BLaER1 treated with 17β-estradiol and CSF1 and Interleukin-3, amounts not matched to agents 10 nM and 100 nM (cell line): ENCODE results near the gene ADGRD1.

Source experiments
- H3K27ac ChIP-seq, 11 experiments: shearing (Covaris generic); formaldehyde crosslinking; 2 replicates each; pipeline ENCODE4 v1.8.1; 2022
- H3K27me3 ChIP-seq, 11 experiments: shearing (Covaris generic); formaldehyde crosslinking; 2 replicates each; pipeline ENCODE4 v1.8.1; 2022
- H3K36me3 ChIP-seq, 11 experiments: shearing (Covaris generic); formaldehyde crosslinking; 2 replicates each; pipeline ENCODE4 v1.8.1; 2022
- H3K4me1 ChIP-seq, 10 experiments: shearing (Covaris generic); formaldehyde crosslinking; 2 replicates each; pipeline ENCODE4 v1.8.1; 2022
- H3K4me2 ChIP-seq, 11 experiments: shearing (Covaris generic); formaldehyde crosslinking; 2 replicates each; pipeline ENCODE4 v1.8.1; 2022
- H3K4me3 ChIP-seq, 10 experiments: shearing (Covaris generic); formaldehyde crosslinking; 2 replicates each; pipeline ENCODE4 v1.8.1; 2022
- H3K9ac ChIP-seq, 11 experiments: shearing (Covaris generic); formaldehyde crosslinking; 2 replicates each; pipeline ENCODE4 v1.8.1; 2022
- H3K9me3 ChIP-seq, 11 experiments: shearing (Covaris generic); formaldehyde crosslinking; replicated peaks in 1 of 11; 2 replicates each; pipeline ENCODE4 v1.8.1; 2022
- H4K20me1 ChIP-seq, 11 experiments: shearing (Covaris generic); formaldehyde crosslinking; 2 replicates each; pipeline ENCODE4 v1.8.1; 2022
- Cebpa-rat ChIP-seq, 11 experiments: shearing (Covaris generic); IDR thresholded peaks; 2 replicates each; pipeline ENCODE4 v1.8.1; 2022

ADGRD1 gene

DNA sequence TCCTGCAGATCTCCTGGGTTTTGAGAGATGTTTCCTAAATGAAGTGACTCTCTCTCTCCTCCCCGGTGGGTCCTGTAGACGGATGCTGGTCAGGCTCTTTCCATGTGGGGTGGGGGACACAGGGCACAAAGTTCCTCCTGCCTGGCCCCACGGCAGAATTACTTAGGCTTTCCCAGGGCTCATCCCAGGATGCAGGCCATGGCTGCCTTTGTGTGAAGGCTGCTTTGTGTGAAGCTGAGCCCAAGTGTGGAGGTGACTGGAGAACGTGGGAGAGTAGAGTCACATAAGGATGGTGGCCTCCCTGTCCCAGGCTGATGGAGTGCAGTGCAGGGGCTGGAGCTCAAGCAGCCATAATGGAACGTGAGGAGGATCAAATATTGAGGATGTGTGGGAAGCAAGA lies 200.2 kb downstream of the ADGRD1 start:
- H4K20me1 ChIP-seq, result no peaks in the 10 kb centered on the region
- no peaks in the 10 kb centered on the region for H3K27me3 ChIP-seq
- no peak overlapping the region for H3K4me2 ChIP-seq
- no peak overlapping the region for H3K9ac ChIP-seq
- peaks cover 0 to 17% (median 10%) of the 10 kb centered on the region in 11 experiments; a peak in 11 of 22 replicates for H3K9me3 ChIP-seq
- H3K36me3 ChIP-seq, result no peaks in the 10 kb centered on the region
- TF ChIP-seq Cebpa-rat (IDR thresholded peaks at IDR 0.05), result no peak
- H3K4me3 ChIP-seq, result no peak overlapping the region
- no peak overlapping the region for H3K27ac ChIP-seq
- H3K4me1 ChIP-seq, result no peaks in the 10 kb centered on the region

DNA sequence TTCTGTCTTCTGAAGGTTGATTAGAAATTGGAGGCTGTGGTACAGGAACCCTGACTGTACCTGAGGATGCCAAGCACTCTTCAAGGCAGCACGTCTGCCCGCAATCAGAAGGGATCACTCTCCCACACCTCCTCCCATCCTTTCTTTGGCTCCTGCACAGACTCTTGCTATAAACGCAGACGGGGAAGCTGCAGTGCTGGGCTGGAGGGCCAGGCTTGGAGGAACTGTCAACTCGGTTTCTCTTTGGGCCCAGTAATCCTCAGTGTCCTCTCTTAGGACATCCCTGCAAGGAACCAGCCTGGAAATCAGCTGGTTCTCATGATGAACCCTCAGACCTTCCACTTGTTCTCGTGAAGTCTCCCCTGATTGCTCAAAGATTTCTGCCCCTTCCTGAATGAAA lies 201.4 kb downstream of the ADGRD1 start:
- Histone ChIP-seq H3K36me3 (no peaks in the 10 kb centered on the region), H3K27me3 (no peaks in the 10 kb centered on the region), H3K4me2 (no peak overlapping the region), H3K9ac (no peak overlapping the region), H4K20me1 (no peaks in the 10 kb centered on the region), H3K9me3 (peaks cover 0 to 17% (median 10%) of the 10 kb centered on the region in 11 experiments; a peak in 11 of 22 replicates), H3K4me3 (no peak overlapping the region), H3K4me1 (no peaks in the 10 kb centered on the region), H3K27ac (no peak overlapping the region)
- TF ChIP-seq Cebpa-rat (IDR thresholded peaks at IDR 0.05), result no peak

DNA sequence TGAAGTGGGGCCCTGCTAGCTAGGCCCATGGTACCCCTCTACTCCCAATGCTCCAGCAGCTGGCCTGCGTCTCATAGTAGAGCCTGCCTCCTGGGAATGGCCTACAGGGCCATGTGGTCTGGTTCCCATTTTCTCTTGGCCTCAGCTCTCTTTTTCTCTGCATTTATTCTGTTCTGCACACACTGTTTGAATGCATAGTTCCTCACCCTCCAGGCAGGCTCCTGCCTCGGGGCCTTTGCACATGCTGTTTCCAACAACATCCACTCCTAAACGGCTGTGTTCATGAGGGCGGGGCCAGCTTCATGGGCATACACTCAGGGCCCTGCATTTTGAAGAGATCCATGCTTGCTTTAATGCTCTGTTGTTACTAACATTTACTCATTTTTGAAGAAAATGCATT lies 204.0 kb downstream of the ADGRD1 start:
- no peaks in the 10 kb centered on the region for H4K20me1 ChIP-seq
- peaks cover 0 to 4% (median 0%) of the 10 kb centered on the region in 10 experiments; a peak in 2 of 20 replicates for H3K4me1 ChIP-seq
- no peak overlapping the region for H3K4me3 ChIP-seq
- no peak overlapping the region for H3K27ac ChIP-seq
- H3K4me2 ChIP-seq, result no peak overlapping the region
- no peaks in the 10 kb centered on the region for H3K36me3 ChIP-seq
- TF ChIP-seq Cebpa-rat (IDR thresholded peaks at IDR 0.05), result no peak
- no peak overlapping the region for H3K9ac ChIP-seq
- no peaks in the 10 kb centered on the region for H3K27me3 ChIP-seq
- H3K9me3 ChIP-seq, result no peaks in the 10 kb centered on the region

DNA sequence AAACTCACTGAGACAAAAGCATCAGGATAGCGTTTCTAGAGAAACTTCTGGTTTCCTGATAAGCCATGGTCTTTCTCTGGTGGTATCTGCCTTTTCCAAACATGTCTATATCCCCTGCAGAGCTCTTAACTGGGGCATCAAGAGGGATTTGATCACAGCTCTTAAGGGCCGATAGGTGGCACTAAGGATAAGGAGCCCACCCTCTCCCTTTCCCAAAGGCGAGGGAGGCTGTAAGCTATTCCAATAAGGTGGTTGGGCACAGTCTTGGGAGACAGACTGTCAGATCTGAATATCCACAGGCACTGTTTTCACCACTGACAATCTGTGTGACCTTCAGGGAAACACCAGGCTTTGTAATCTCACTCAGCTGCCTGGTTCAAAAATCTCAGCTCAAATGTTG lies 206.0 kb downstream of the ADGRD1 start:
- Histone ChIP-seq H3K36me3 (no peaks in the 10 kb centered on the region), H3K4me1 (peaks cover 0 to 4% (median 0%) of the 10 kb centered on the region in 10 experiments; a peak in 2 of 20 replicates), H3K4me3 (no peak overlapping the region), H3K4me2 (no peak overlapping the region), H3K9ac (no peak overlapping the region), H3K27me3 (no peaks in the 10 kb centered on the region), H4K20me1 (no peaks in the 10 kb centered on the region), H3K9me3 (peaks cover 0 to 16% (median 7%) of the 10 kb centered on the region in 11 experiments; a peak in 12 of 22 replicates), H3K27ac (no peak overlapping the region)
- no peak for TF ChIP-seq Cebpa-rat (IDR thresholded peaks at IDR 0.05)

DNA sequence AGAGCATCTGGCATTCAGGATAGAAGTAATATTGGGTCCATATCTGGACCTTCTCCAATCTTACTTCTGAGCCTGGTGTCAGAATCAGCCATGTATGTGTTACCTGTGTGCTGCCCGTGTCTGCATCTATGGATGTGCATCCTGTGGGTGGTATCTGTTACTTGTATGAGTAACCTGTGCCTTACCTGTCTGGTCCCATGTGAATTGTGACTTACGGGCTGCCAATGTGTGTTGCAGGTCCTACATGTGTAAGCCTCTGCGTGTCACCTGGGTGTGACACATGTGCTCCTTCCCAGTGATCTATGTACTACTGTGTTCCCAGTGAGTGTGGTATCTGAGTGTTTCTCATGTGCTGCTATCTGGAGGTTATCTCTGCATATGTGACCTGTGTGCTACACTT lies 208.4 kb downstream of the ADGRD1 start:
- Histone ChIP-seq H3K36me3 (no peaks in the 10 kb centered on the region), H3K9ac (no peak overlapping the region), H3K27me3 (no peaks in the 10 kb centered on the region), H4K20me1 (no peaks in the 10 kb centered on the region), H3K9me3 (peaks cover 0 to 16% (median 7%) of the 10 kb centered on the region in 11 experiments; a peak in 12 of 22 replicates), H3K4me1 (peaks cover 0 to 5% (median 1%) of the 10 kb centered on the region in 10 experiments; a peak in 8 of 20 replicates), H3K27ac (no peak overlapping the region), H3K4me3 (no peak overlapping the region), H3K4me2 (no peak overlapping the region)
- no peak for TF ChIP-seq Cebpa-rat (IDR thresholded peaks at IDR 0.05)

DNA sequence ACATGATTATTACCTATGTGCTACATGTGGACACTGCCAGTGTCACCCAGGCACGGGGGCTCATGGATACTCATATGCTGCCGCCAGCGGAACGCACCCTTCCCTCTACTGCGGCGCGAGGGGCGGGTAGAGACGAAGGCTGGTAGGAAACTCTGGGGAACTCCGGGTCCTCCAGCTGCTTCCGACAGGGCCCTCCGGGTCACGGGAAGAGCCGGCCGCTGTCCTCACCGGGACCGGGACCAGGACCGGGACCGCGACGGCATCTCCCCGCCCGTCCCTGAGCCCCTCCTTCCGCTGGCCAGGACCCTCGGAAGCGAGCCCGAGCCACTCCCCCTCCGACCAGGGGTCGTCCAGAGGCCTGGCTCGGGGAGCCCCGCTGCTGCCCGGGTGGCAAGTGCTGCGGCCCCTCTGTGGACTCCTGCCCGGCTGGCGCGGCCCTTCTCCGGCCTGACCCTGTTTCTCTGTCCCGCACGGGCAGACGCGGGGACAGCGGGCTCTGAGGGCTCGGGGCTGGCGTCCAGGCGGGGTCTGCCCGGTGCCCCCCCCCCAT lies 209.6 kb downstream of the ADGRD1 start:
- no peaks in the 10 kb centered on the region for H3K27me3 ChIP-seq
- no peak overlapping the region for H3K27ac ChIP-seq
- H3K4me3 ChIP-seq, result no peak overlapping the region
- H4K20me1 ChIP-seq, result no peaks in the 10 kb centered on the region
- H3K36me3 ChIP-seq, result no peaks in the 10 kb centered on the region
- no peak overlapping the region for H3K9ac ChIP-seq
- H3K4me2 ChIP-seq, result no peak overlapping the region
- no peak for TF ChIP-seq Cebpa-rat (IDR thresholded peaks at IDR 0.05)
- peaks cover 0 to 17% (median 10%) of the 10 kb centered on the region in 10 experiments; a peak in 12 of 20 replicates for H3K4me1 ChIP-seq
- H3K9me3 ChIP-seq, result peaks cover 0 to 16% (median 7%) of the 10 kb centered on the region in 11 experiments; a peak in 12 of 22 replicates

- Histone ChIP-seq H3K9ac (no peak overlapping the region), H3K36me3 (no peaks in the 10 kb centered on the region), H3K4me3 (no peak overlapping the region), H3K27me3 (no peaks in the 10 kb centered on the region), H3K27ac (no peak overlapping the region), H4K20me1 (no peaks in the 10 kb centered on the region), H3K4me2 (no peak overlapping the region), H3K4me1 (peaks cover 0 to 19% (median 10%) of the 10 kb centered on the region in 10 experiments; a peak in 12 of 20 replicates), H3K9me3 (peaks cover 0 to 16% (median 7%) of the 10 kb centered on the region in 11 experiments; a peak in 12 of 22 replicates)
- no peak for TF ChIP-seq Cebpa-rat (IDR thresholded peaks at IDR 0.05)
These were observed 210.6 kb downstream of the ADGRD1 start for GRCh38 chr12:131164096-131164872.

DNA sequence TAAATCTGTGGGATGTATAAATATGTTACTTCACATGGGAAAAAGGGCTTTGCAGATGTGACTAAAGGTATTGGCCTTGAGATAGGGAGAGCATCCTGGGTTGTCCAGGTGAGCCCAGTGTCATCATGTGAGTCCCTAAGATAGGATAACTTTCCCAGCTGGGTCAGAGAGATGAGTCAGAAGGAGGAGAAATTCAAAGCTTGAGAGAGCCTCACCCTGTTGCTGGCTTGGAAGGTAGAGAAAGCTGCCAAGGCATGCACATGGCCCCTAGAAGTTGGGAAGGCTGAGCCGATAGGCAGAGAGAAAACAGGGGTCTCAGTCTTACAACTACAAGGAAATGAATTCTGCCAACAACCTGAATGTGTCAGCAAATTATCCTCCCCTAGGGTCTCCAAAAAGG lies 213.0 kb downstream of the ADGRD1 start:
- Histone ChIP-seq H3K27ac (no peak overlapping the region), H4K20me1 (no peaks in the 10 kb centered on the region), H3K9ac (no peak overlapping the region), H3K4me3 (no peak overlapping the region), H3K36me3 (no peaks in the 10 kb centered on the region), H3K9me3 (peaks cover 0 to 16% (median 7%) of the 10 kb centered on the region in 11 experiments; a peak in 12 of 22 replicates), H3K4me2 (peak overlapping the region in 1 of 11 experiments; percentile 48; a peak in 3 of 22 replicates), H3K4me1 (peaks cover under 1 to 19% (median 9%) of the 10 kb centered on the region in 10 experiments; a peak in 13 of 20 replicates), H3K27me3 (no peaks in the 10 kb centered on the region)
- no peak for TF ChIP-seq Cebpa-rat (IDR thresholded peaks at IDR 0.05)

DNA sequence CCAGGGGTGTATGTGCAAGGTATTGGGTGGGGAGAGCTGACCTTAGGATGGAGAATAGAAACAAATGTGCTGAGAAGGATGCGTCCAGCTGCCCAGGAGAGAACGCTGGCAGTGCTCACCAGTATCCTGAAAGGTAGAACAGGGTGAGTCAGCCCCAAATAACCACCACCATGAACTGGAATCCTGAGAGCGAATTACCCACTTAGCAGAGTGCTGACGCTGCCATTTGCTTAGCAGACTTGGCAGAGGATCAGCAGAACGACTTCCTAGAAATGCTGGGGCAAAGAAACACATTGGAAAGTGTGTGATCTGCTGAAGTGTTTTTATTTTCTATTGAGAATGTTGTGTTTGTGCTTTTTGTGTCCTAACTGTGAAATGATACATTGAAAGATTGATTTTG lies 213.6 kb downstream of the ADGRD1 start:
- Histone ChIP-seq H3K4me3 (no peak overlapping the region), H3K27me3 (no peaks in the 10 kb centered on the region), H3K9me3 (peaks cover 0 to 16% (median 7%) of the 10 kb centered on the region in 11 experiments; a peak in 12 of 22 replicates), H3K36me3 (no peaks in the 10 kb centered on the region), H3K9ac (no peak overlapping the region; a peak in 1 of 22 replicates), H3K4me1 (peaks cover 7 to 19% (median 13%) of the 10 kb centered on the region in 10 experiments; a peak in 18 of 20 replicates), H4K20me1 (no peaks in the 10 kb centered on the region), H3K27ac (no peak overlapping the region; a peak in 1 of 22 replicates), H3K4me2 (peak overlapping the region in 10 of 11 experiments; percentile 1 to 58 (median 26); a peak in 14 of 22 replicates)
- no peak for TF ChIP-seq Cebpa-rat (IDR thresholded peaks at IDR 0.05)
